Measurements from ENCODE around the gene ATP2B2.

DNA sequence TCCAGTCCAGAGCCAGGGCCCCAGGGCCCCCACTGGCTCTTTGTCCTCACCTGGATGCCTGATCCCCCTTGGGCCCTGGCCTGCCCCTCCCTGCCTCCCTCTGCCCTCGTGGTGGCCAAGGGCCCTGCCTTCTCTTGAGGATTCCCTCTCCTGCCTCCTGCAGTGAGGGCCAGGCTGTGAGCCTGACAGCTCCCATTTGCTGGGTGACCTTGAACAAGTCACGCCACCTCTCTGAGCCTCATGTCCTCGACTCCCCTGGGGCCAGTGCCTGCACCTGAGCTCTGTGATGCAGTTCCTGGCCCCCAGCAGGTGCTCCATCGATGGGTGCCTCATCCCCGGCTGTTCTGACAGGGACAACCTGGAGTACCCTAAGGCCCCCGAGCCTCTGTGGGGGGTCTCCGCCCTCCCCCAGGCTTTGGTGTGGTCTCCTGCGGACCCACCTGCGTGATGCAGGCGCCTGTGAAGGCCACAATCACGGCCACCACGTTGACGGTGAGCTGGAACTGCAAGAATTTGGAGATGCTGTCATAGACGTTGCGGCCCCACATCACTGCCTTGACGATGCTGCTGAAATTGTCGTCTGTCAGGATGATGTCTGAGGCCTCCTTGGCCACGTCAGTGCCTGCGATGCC lies 160.3 kb downstream of the ATP2B2 start:
- TF ChIP-seq, protein P1, sequence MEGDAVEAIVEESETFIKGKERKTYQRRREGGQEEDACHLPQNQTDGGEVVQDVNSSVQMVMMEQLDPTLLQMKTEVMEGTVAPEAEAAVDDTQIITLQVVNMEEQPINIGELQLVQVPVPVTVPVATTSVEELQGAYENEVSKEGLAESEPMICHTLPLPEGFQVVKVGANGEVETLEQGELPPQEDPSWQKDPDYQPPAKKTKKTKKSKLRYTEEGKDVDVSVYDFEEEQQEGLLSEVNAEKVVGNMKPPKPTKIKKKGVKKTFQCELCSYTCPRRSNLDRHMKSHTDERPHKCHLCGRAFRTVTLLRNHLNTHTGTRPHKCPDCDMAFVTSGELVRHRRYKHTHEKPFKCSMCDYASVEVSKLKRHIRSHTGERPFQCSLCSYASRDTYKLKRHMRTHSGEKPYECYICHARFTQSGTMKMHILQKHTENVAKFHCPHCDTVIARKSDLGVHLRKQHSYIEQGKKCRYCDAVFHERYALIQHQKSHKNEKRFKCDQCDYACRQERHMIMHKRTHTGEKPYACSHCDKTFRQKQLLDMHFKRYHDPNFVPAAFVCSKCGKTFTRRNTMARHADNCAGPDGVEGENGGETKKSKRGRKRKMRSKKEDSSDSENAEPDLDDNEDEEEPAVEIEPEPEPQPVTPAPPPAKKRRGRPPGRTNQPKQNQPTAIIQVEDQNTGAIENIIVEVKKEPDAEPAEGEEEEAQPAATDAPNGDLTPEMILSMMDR (IDR thresholded peaks at IDR 0.05; ENCODE audit: low read depth, low read length): no peak
- no peak for TF ChIP-seq EZH2phosphoT487 (IDR thresholded peaks at IDR 0.05; ENCODE audit: low read depth)
